ENCODE results near the gene OR5H2. TPM values are rescaled to one million over a fixed set of nuclear protein-coding genes. Genes with fewer than 3 reads are reported as not detected.

Gene OR5H2
- total and polyA plus RNA-seq, 2 of the 4 experiments (the other 2 are of a cell fraction), result not detected

DNA sequence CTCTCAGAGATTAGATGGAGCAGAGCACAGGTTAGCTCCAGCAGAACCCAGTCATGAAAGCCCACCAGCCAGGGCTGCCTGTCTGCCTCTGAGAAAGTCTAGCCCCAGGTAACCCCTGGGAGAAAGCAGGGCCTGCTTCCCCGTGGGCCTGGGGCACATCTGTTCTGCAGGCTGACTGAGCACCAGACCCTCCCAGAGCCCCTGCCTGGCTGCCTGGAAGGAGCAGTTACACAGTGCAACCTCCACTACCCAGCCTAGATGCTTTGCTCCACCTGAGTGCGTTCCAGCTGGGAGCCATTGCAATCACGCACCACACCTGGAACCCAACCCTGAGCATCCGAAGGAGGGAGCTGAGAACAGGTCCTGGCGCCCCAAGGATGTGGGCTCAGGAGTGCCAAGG lies 46.6 kb downstream of the OR5H2 start:
- no peaks in the 10 kb centered on the region for H3K4me1 ChIP-seq (ENCODE audit: control insufficient read depth, insufficient read depth, low read length)
- H2AK9ac ChIP-seq (replicated peaks; ENCODE audit: low read depth, low read length, poor library complexity), result no peak overlapping the region
- intact Hi-C loops (cut with micrococcal nuclease), result loop anchor here (1.0 to 10.0 kb wide), 3 partner anchors 140 to 534 kb away; no protein-coding TSS in a partner anchor
- H2BK15ac ChIP-seq (ENCODE audit: low read depth, low read length), result no peak overlapping the region
- no peak overlapping the region for H3K4me2 ChIP-seq (ENCODE audit: low read depth, low read length)
- H4K8ac ChIP-seq (ENCODE audit: low read depth in 2 of 2, low read length in 2 of 2), result no peak overlapping the region
- no peak overlapping the region for H2AK5ac ChIP-seq (ENCODE audit: low read depth, low read length)
- no peaks in the 10 kb centered on the region for H3K9me3 ChIP-seq (ENCODE audit: control insufficient read depth, insufficient read depth, low read length)
- H4K20me1 ChIP-seq (ENCODE audit: insufficient read depth, low read length), result no peaks in the 10 kb centered on the region
- H3K27ac ChIP-seq (ENCODE audit: insufficient read depth, low read length), result no peak overlapping the region
- H3K27me3 ChIP-seq (ENCODE audit: control insufficient read depth, insufficient read depth, low read length), result peaks cover 3% of the 10 kb centered on the region; the same call in 1 of the 2 replicates
- H3K36me3 ChIP-seq (ENCODE audit: control insufficient read depth, insufficient read depth, low read length), result no peaks in the 10 kb centered on the region
- in situ Hi-C loops (cut with MboI; ENCODE audit: low sequenced_read_pairs), result loop anchor here (5.0 to 25.0 kb wide), 3 partner anchors 233 to 542 kb away; no protein-coding TSS in a partner anchor
- no peak overlapping the region for H3K4ac ChIP-seq (ENCODE audit: low read depth, low read length)
- ATAC-seq (ENCODE audit: low read depth) (no peak), DNase-seq (no peak)
- BruUV-seq (replicated peaks), result no TSS peak
- no peak overlapping the region for H4K5ac ChIP-seq (ENCODE audit: low read depth, low read length)
- TF ChIP-seq, protein P1, sequence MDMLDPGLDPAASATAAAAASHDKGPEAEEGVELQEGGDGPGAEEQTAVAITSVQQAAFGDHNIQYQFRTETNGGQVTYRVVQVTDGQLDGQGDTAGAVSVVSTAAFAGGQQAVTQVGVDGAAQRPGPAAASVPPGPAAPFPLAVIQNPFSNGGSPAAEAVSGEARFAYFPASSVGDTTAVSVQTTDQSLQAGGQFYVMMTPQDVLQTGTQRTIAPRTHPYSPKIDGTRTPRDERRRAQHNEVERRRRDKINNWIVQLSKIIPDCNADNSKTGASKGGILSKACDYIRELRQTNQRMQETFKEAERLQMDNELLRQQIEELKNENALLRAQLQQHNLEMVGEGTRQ (IDR thresholded peaks at IDR 0.05; ENCODE audit: low read depth, low read length), result no peak
- no peak for TF ChIP-seq MXI1 (IDR thresholded peaks at IDR 0.05; ENCODE audit: borderline replicate concordance, low read depth, low read length)
- TF ChIP-seq CHD1 (IDR thresholded peaks at IDR 0.05; ENCODE audit: low read depth, low read length), result no peak
- TF ChIP-seq SMC3 (IDR thresholded peaks at IDR 0.05; ENCODE audit: low read depth, low read length), result no peak
- TF ChIP-seq, protein P2, sequence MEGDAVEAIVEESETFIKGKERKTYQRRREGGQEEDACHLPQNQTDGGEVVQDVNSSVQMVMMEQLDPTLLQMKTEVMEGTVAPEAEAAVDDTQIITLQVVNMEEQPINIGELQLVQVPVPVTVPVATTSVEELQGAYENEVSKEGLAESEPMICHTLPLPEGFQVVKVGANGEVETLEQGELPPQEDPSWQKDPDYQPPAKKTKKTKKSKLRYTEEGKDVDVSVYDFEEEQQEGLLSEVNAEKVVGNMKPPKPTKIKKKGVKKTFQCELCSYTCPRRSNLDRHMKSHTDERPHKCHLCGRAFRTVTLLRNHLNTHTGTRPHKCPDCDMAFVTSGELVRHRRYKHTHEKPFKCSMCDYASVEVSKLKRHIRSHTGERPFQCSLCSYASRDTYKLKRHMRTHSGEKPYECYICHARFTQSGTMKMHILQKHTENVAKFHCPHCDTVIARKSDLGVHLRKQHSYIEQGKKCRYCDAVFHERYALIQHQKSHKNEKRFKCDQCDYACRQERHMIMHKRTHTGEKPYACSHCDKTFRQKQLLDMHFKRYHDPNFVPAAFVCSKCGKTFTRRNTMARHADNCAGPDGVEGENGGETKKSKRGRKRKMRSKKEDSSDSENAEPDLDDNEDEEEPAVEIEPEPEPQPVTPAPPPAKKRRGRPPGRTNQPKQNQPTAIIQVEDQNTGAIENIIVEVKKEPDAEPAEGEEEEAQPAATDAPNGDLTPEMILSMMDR (conservative IDR thresholded peaks at IDR 0.05; ENCODE audit: low read depth, low read length), result no peak
- no peak for TF ChIP-seq MAFK (IDR thresholded peaks at IDR 0.05; ENCODE audit: low read depth, low read length)
- TF ChIP-seq RCOR1 (IDR thresholded peaks at IDR 0.05; ENCODE audit: insufficient replicate concordance, low read length), result no peak
- no peak for TF ChIP-seq NFE2L2 (IDR thresholded peaks at IDR 0.05; ENCODE audit: low read depth, low read length)
- TF ChIP-seq CEBPB (IDR thresholded peaks at IDR 0.05; ENCODE audit: low read depth, low read length), result no peak
- no peak for TF ChIP-seq MAZ (IDR thresholded peaks at IDR 0.05; ENCODE audit: borderline replicate concordance, low read depth, low read length)
- TF ChIP-seq, protein P3, sequence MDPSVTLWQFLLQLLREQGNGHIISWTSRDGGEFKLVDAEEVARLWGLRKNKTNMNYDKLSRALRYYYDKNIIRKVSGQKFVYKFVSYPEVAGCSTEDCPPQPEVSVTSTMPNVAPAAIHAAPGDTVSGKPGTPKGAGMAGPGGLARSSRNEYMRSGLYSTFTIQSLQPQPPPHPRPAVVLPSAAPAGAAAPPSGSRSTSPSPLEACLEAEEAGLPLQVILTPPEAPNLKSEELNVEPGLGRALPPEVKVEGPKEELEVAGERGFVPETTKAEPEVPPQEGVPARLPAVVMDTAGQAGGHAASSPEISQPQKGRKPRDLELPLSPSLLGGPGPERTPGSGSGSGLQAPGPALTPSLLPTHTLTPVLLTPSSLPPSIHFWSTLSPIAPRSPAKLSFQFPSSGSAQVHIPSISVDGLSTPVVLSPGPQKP (IDR thresholded peaks at IDR 0.05; ENCODE audit: borderline replicate concordance, low read depth, low read length), result no peak
- no peak for TF ChIP-seq RAD21 (IDR thresholded peaks at IDR 0.05; ENCODE audit: low read length)
- TF ChIP-seq BHLHE40 (IDR thresholded peaks at IDR 0.05; ENCODE audit: low read depth, low read length), result no peak
- H2BK120ac ChIP-seq (ENCODE audit: low read depth, low read length), result no peak overlapping the region
- dilution Hi-C loops (cut with HindIII; ENCODE audit: low sequenced_read_pairs, unreplicated experiment), result loop anchor here (25.0 kb wide), 1 partner anchor 292 kb away; the partner anchor contains the start of gene GABRR3
- no peak overlapping the region for H3K9ac ChIP-seq (ENCODE audit: low read depth, low read length)
- no CpG with 5 or more reads among the region's 5 CpGs for WGBS, 2 experiments (ENCODE audit: extremely low coverage in 2 of 2, insufficient read length in 1 of 2)
- H3K56ac ChIP-seq (ENCODE audit: extremely low read depth, insufficient read depth, low read length), result no peak overlapping the region
- H3K14ac ChIP-seq (replicated peaks; ENCODE audit: low read depth, low read length), result no peak overlapping the region
- H2BK20ac ChIP-seq (ENCODE audit: low read depth, low read length), result no peak overlapping the region
- no peak overlapping the region for H2AFZ ChIP-seq (replicated peaks; ENCODE audit: low read length, poor library complexity)
- H3K18ac ChIP-seq (ENCODE audit: low read depth, low read length), result no peak overlapping the region
- POLR2A ChIA-PET (ENCODE audit: unreplicated experiment), result no interaction called here
- CTCF ChIA-PET, result interaction anchor here (2.8 kb wide), 1 partner anchor 290 kb away, joined by 16 read pairs; no protein-coding TSS in a partner anchor
- no peak overlapping the region for H3K4me3 ChIP-seq (ENCODE audit: insufficient read depth, low read depth, low read length)
- no peak overlapping the region for H2BK5ac ChIP-seq (ENCODE audit: low read depth, low read length, poor library complexity, severe bottlenecking)
- no peak overlapping the region for H4K91ac ChIP-seq (ENCODE audit: insufficient read depth, low read depth, low read length)
- H3K79me1 ChIP-seq (ENCODE audit: low read depth in 1 of 2, low read length in 2 of 2), result no peaks in the 10 kb centered on the region
- no peaks in the 10 kb centered on the region for H3K9me1 ChIP-seq (ENCODE audit: insufficient read depth, low read length)
- no peak overlapping the region for H3K23ac ChIP-seq (ENCODE audit: low read depth, low read length)
